Stimulated activated CD4-positive, alpha-beta T cell treated with anti-CD3 and anti-CD28 coated beads, Interleukin-15, amount 100 ng/mL, for 1 hour (primary cell): ENCODE measurements around the gene HAS3.
"Not testable (repeated sequence)": the region's sequence is repeated elsewhere in the genome, so short reads cannot be mapped to it uniquely, and the experiment has no call there.

ENCODE experiments used
- DNase-seq, 2 donors: peaks; one replicate each; pipeline ENCODE4 v3.0.0-alpha.2; 2020; ENCODE audit warnings: low read depth in 1 of 2, low spot score in 1 of 2

Gene HAS3, protein sequence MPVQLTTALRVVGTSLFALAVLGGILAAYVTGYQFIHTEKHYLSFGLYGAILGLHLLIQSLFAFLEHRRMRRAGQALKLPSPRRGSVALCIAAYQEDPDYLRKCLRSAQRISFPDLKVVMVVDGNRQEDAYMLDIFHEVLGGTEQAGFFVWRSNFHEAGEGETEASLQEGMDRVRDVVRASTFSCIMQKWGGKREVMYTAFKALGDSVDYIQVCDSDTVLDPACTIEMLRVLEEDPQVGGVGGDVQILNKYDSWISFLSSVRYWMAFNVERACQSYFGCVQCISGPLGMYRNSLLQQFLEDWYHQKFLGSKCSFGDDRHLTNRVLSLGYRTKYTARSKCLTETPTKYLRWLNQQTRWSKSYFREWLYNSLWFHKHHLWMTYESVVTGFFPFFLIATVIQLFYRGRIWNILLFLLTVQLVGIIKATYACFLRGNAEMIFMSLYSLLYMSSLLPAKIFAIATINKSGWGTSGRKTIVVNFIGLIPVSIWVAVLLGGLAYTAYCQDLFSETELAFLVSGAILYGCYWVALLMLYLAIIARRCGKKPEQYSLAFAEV

DNA sequence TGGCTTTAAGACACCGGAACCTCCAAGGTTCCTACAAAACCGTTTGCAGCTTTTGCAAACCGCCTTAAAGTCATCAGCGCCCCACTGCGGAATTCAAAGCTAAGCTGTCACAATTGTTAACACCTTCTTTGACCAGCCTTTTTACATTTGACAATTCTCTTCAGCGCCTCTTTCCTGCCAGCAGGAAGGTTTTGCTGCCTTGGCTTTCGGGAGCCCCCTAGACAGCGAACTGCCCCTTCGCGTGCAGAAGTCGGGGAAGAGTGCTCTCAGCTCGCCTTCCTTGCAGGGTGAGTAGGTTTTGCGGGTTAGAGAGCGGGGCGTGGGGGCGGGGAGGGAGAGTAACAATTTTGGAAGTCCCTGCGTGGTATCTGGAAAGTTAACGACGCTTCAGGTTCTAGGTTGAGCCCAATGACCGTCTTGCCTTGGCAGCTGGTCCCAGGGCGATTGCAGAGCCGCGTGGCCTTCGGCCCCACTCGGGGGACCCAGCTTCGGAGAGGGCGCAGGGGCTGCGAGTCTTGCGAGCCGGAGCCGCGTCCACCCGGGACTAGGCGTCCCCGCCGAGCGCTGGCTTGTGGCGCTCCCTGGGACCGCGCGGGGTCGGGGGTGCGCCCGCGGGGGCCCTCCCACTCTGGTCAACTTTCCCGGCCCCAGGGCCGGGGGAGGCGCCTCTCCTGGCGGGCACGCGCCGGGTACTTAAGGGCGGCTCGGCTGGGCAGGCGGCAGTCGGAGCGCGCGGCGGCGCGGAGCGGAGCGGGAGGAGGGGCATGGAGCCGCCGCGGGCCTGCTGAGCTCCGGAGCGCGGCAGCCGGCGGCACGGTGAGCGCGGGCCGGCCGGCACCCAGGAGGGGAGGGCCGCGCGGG lies at the start of gene HAS3:
TSS of gene HAS3 (plus strand) at position 153 of the 861 bp plus-strand sequence. CDS start 3,743 bp downstream, outside the sequence.
- no peak for DNase-seq

DNA sequence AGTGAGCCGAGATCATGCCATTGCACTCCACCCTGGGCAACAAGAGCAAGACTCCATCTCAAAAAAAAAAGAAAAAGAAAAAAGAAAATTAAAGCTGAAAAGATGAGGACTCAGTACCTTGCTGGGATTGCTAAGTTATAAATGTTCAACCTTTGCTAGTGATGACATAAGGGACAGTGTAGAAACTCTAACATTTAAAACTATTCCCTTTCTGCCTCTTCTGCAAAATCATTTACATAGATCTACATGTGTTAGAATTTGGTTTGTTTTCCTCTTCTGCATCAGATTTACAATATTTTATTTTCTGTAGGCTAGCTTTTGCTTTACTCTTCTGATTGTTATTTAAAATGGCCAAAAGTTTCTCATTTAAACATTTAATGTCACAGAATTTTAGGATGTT lies 49.5 kb upstream of the HAS3 start:
- DNase-seq = no peak

- DNase-seq = no peak
Observed at GRCh38 chr16:69056421-69056820, 49.0 kb upstream of the HAS3 start.

- DNase-seq = no peak
Observed at GRCh38 chr16:69057400-69058378, 47.8 kb upstream of the HAS3 start.

GRCh38 chr16:69063491-69063890 lies 42.0 kb upstream of the HAS3 start:
- not testable (repeated sequence) for DNase-seq

GRCh38 chr16:69064124-69064763 lies 41.2 kb upstream of the HAS3 start:
- DNase-seq = no peak

DNA sequence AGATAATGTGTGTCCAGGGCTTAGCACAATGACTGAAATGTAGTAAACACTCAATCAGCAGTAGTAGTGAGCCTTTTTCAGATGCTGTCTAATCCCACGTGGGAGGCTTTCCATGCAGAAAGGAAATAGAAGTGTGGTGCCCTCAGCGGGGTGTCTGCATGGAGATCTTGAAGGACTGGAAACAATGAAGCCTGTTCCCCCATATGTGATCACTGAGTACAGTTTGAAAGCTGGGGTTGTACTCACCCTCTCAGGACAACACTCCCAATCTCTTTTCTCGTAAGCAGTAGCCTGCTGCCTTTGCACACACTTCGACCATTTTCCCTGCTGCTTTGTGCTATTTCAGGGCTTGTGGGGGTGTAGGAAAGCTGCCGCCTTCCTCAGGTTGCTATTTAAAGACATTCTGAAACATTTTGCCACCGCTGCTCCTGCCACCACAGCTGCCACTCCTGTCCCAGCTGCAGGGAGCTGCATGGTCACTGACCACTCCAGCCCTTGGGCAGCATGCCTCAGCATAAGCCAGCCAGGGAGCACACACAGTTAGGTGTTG lies 40.6 kb upstream of the HAS3 start:
- no peak for DNase-seq

GRCh38 chr16:69069504-69069903 lies 35.9 kb upstream of the HAS3 start:
- no peak for DNase-seq

- no peak for DNase-seq
Observed at GRCh38 chr16:69071036-69071435, 34.4 kb upstream of the HAS3 start.

- no peak for DNase-seq
Observed at GRCh38 chr16:69072640-69072974, 32.8 kb upstream of the HAS3 start.

DNA sequence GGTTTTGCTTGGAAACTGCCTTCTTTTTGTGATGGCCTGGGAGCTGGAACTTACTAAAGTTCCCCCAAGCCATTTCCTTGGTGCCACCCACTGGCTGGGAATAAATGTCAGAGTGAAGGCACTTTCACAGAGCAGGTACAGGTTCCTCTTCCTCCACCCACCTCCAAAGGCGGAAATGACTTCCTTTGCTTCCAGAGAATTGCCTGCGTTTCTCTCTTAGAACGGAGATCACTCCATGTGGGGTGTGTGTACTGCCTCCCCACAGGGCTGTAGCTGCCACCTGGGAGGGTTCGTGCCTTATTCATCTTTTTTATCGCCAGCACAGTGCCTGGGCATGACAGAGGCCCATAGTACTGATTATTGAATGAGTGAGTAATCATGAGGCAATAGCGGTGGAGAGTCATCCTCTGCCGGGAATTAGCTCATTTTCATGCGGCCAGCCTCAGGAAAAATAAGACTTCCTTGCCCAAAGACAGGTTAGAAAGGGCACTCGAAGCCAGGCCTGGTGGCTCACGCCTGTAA lies 32.2 kb upstream of the HAS3 start:
- no peak for DNase-seq

- no peak for DNase-seq
Observed at GRCh38 chr16:69077251-69077650, 28.2 kb upstream of the HAS3 start.

DNA sequence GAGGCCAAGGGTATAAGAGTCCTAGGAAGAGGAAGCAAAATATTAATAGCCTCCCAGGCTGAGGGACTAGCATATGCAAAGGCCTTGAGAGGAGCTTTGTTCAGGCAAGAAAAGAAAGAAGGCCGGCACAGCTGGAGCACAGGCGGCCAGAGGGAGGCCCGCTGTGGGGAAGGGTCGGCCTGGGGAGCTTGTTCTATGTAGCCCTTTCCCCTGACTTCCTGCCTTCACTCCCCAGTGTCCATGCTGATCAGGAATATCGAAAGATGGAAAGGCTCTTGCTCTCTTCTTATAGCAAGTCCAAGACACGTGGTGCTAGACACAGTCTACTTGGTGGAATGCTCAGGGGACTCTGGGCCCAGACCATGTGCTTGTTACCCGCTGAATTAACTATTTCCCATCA lies 27.4 kb upstream of the HAS3 start:
- no peak for DNase-seq

- no peak for DNase-seq
Observed at GRCh38 chr16:69079697-69080096, 25.8 kb upstream of the HAS3 start.

DNA sequence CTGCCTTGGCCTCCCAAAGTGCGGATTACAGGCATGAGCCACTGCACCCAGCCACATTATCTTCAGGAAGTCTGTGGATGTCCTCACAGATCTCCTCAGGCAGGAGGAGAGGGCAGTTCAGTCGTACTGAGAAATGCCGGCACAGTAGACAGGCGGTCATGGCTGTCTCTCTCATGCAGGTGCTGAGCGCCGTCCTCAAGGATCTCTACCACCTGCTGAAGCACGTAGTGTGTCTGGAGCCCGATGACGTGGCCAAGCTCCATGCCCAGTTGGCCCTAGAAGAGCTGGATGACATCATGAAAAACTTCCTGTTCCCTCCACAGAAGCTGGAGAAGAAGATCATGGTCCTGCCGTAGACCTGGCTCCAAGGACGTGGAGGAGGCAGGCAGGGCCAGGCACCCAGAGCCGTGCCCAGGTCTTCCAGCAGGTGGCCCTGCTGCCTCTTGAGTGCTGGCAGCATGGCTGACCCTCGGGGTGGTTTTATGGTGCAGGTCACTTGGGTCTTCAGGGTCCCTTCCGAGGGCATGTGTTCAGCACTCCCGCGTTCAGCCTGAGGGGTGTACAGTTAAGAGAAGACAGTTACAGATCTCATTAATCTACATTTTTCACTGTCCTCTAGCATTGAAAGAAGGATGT lies 22.0 kb upstream of the HAS3 start:
- DNase-seq = no peak

DNA sequence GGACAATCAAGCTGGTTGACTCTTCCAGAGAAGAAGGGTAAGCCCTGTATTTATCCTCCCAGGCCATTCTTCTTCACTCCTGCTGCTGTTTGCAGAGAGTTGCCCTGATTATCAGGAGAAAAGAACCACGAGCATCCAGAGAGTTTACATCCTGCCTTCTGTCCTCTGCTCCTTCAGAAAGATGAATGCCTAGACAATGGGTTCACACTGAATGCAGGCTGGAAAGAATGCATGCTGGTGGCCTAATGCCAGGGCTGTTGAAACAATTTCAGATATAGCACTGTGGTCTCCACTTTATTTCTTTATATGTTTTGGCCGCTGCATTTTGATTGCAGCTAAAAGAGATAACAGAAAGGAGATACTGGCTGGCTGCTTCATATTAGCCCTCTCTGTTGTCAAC lies 21.2 kb upstream of the HAS3 start:
- no peak for DNase-seq

DNA sequence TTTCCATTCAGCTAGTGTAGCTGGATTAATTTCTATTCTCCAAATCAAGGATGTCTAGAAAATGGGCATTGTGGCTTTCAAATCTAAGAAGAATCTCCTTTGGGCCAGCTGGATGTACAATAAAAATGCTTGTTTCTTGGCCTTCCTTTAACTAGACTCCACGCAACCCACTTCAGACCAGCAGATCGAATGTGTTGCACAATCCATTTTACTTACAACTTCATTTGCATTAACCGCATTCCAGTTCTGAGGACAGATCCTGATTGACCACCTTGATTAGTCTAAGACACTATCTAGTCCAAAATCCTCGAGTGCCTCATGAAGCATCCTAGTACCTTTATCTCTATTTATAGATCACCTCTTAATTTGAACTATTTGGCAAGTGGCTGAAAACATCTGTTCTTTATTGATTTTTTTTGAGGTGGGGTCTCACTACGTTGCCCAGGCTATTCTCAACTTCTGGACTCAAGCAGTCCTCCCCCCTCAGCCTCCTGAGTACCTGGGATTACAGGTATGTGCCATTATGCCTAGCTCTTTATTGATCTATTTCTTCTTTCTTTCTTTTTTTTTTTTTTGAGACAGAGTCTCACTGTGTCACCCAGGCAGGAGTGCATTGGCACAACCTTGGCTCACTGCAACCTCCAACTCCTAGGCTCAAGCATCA lies 20.3 kb upstream of the HAS3 start:
- no peak for DNase-seq

DNA sequence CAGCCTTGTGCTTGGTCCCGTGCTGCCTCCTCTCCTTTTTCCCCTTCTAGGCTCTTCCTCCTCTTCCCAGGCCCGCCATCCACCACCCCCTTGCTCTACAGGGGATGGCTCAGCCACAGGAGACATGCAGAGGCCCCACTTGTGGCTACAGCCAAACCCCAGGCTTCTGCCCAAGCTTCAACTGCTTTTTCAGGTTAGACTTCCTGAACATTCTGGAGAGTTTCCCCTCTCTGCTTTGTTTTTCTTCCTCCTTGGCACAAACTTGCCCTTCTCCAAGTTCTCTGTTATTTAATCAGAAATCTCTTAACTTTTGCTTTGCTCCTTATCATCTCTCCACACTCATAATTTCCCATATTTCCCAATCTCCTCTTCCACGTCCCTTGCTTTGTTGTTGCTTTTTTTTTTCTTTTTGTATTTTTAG lies 18.3 kb upstream of the HAS3 start:
- no peak for DNase-seq

GRCh38 chr16:69088684-69089083 lies 16.8 kb upstream of the HAS3 start:
- DNase-seq = no peak
